H9 (cell line): Measurements from ENCODE around the gene KATNB1. TPM values are rescaled to one million over a fixed set of nuclear protein-coding genes. Genes with fewer than 3 reads are reported as not detected.

Source experiments
- DNase-seq: peaks from one replicate; pipeline ENCODE4 v3.0.0-alpha.2; 2017
- H2AFZ ChIP-seq: one replicate; pipeline ENCODE4 v1.6.1; 2013; ENCODE audit warnings: mild to moderate bottlenecking, low read length, control low read depth, moderate library complexity
- H2AK5ac ChIP-seq: 2 replicates; pipeline ENCODE4 v1.6.1; 2013; ENCODE audit warnings: low read length, control low read depth, mixed read lengths; ENCODE audit not compliant: insufficient read length
- H2BK120ac ChIP-seq: one replicate; pipeline ENCODE4 v1.6.1; 2013; ENCODE audit warnings: low read depth, mild to moderate bottlenecking, low read length, control low read depth, inconsistent platforms; ENCODE audit not compliant: poor library complexity, severe bottlenecking
- H2BK12ac ChIP-seq: 2 replicates; pipeline ENCODE4 v1.6.1; 2013; ENCODE audit warnings: low read length, control low read depth, mixed read lengths, low read depth; ENCODE audit not compliant: insufficient read length
- H2BK15ac ChIP-seq: 2 replicates; pipeline ENCODE4 v1.6.1; 2013; ENCODE audit warnings: low read depth, low read length, control low read depth
- H2BK20ac ChIP-seq: one replicate; pipeline ENCODE4 v1.6.1; 2013; ENCODE audit warnings: low read depth, mild to moderate bottlenecking, low read length, control low read depth, inconsistent platforms; ENCODE audit not compliant: poor library complexity, severe bottlenecking
- H2BK5ac ChIP-seq: 2 replicates; pipeline ENCODE4 v1.6.1; 2013; ENCODE audit warnings: low read length, control low read depth, mixed read lengths; ENCODE audit not compliant: insufficient read length
- H3K14ac ChIP-seq: 2 replicates; pipeline ENCODE4 v1.6.1; 2013; ENCODE audit warnings: low read length, control low read depth; ENCODE audit not compliant: insufficient read depth
- H3K18ac ChIP-seq: 2 replicates; pipeline ENCODE4 v1.6.1; 2013; ENCODE audit warnings: low read depth, mild to moderate bottlenecking, mixed read lengths, low read length, control low read depth; ENCODE audit not compliant: insufficient read length
- H3K23ac ChIP-seq: 2 replicates; pipeline ENCODE4 v1.6.1; 2013; ENCODE audit warnings: low read length, control low read depth, mixed read lengths, low read depth; ENCODE audit not compliant: insufficient read length
- H3K23me2 ChIP-seq: 2 replicates; pipeline ENCODE4 v1.6.1; 2013; ENCODE audit warnings: low read depth, mild to moderate bottlenecking, mixed read lengths, low read length, control low read depth; ENCODE audit not compliant: insufficient read length, poor library complexity, severe bottlenecking
- H3K27ac ChIP-seq: 2 replicates; pipeline ENCODE4 v1.5.1; 2013; ENCODE audit warnings: low read length, control low read depth, mixed read lengths, low read depth; ENCODE audit not compliant: insufficient read length
- H3K27me3 ChIP-seq: 2 replicates; pipeline ENCODE4 v1.6.1; 2013; ENCODE audit warnings: low read length, control low read depth, inconsistent platforms; ENCODE audit not compliant: insufficient read depth
- H3K4ac ChIP-seq: 2 replicates; pipeline ENCODE4 v1.6.1; 2013; ENCODE audit warnings: low read depth, mild to moderate bottlenecking, control low read depth, inconsistent platforms, low read length, moderate library complexity
- H3K4me1 ChIP-seq: 2 replicates; pipeline ENCODE4 v1.6.1; 2013; ENCODE audit warnings: low read length, control low read depth, inconsistent platforms; ENCODE audit not compliant: insufficient read depth
- H3K4me2 ChIP-seq: 2 replicates; pipeline ENCODE4 v1.6.1; 2013; ENCODE audit warnings: low read length, control low read depth, mixed read lengths; ENCODE audit not compliant: insufficient read length, insufficient read depth
- H3K56ac ChIP-seq: 2 replicates; pipeline ENCODE4 v1.6.1; 2013; ENCODE audit warnings: low read depth, mild to moderate bottlenecking, mixed read lengths, low read length, control low read depth; ENCODE audit not compliant: insufficient read length
- H3K79me1 ChIP-seq: 2 replicates; pipeline ENCODE4 v1.6.1; 2013; ENCODE audit warnings: low read depth, mild to moderate bottlenecking, moderate library complexity, low read length, control low read depth, inconsistent platforms; ENCODE audit not compliant: insufficient read depth, poor library complexity, severe bottlenecking
- H3K79me2 ChIP-seq: 2 replicates; pipeline ENCODE4 v1.6.1; 2013; ENCODE audit warnings: low read length, control low read depth, inconsistent platforms; ENCODE audit not compliant: insufficient read depth
- H3K9ac ChIP-seq: 2 replicates; pipeline ENCODE4 v1.6.1; 2013; ENCODE audit warnings: low read length, control low read depth, mixed read lengths; ENCODE audit not compliant: insufficient read length; ENCODE audit errors: extremely low read depth
- H3K9me3 ChIP-seq: one replicate; pipeline ENCODE4 v1.6.1; 2013; ENCODE audit warnings: low read depth, low read length, inconsistent platforms; ENCODE audit not compliant: control insufficient read depth
- H3T11ph ChIP-seq: one replicate; pipeline ENCODE4 v1.6.1; 2013; ENCODE audit warnings: mild to moderate bottlenecking, low read length, control low read depth, inconsistent platforms
- H4K20me1 ChIP-seq: one replicate; pipeline ENCODE4 v1.6.1; 2013; ENCODE audit not compliant: control insufficient read depth, insufficient read length, insufficient read depth
- H4K5ac ChIP-seq: 2 replicates; pipeline ENCODE4 v1.6.1; 2013; ENCODE audit warnings: low read depth, mild to moderate bottlenecking, mixed read lengths, low read length, control low read depth; ENCODE audit not compliant: insufficient read length
- H4K8ac ChIP-seq: replicated peaks from 2 replicates; pipeline ENCODE4 v1.6.1; 2013; ENCODE audit warnings: low read length, control low read depth, mixed read lengths, low read depth; ENCODE audit not compliant: insufficient read length
- H4K91ac ChIP-seq: 2 replicates; pipeline ENCODE4 v1.6.1; 2013; ENCODE audit warnings: low read depth, mild to moderate bottlenecking, moderate library complexity, mixed read lengths, low read length, control low read depth; ENCODE audit not compliant: insufficient read length
- H3K27ac Mint-ChIP-seq, 3 experiments: 2 replicates in 2 of 3; 3 replicates in 1 of 3; pipeline ENCODE4 v1.8.0; 2020 to 2021; ENCODE audit warnings: mixed read lengths in 3 of 3, mild to moderate bottlenecking in 1 of 3, moderate library complexity in 1 of 3
- H3K27me3 Mint-ChIP-seq: 2 replicates; pipeline ENCODE4 v1.8.0; 2021; ENCODE audit warnings: low read depth, mild to moderate bottlenecking, moderate library complexity, mixed read lengths
- H3K36me3 Mint-ChIP-seq, 3 experiments: 2 replicates in 2 of 3; 3 replicates in 1 of 3; pipeline ENCODE4 v1.8.0; 2020 to 2021; ENCODE audit warnings: low read depth in 3 of 3, mixed read lengths in 3 of 3; ENCODE audit not compliant: insufficient read depth in 1 of 3
- H3K4me1 Mint-ChIP-seq, 2 experiments: 2 replicates each; pipeline ENCODE4 v1.8.0; 2020; ENCODE audit warnings: mixed read lengths in 2 of 2
- H3K4me3 Mint-ChIP-seq, 2 experiments: 2 replicates in 1 of 2; 3 replicates in 1 of 2; pipeline ENCODE4 v1.8.0; 2020 to 2021; ENCODE audit warnings: mild to moderate bottlenecking in 2 of 2, mixed read lengths in 2 of 2, moderate library complexity in 1 of 2
- H3K9me3 Mint-ChIP-seq, 2 experiments: 2 replicates in 1 of 2; 3 replicates in 1 of 2; pipeline ENCODE4 v1.8.0; 2020; ENCODE audit warnings: mild to moderate bottlenecking in 2 of 2, mixed read lengths in 2 of 2, moderate library complexity in 1 of 2
- WGBS: extraction: QIAGEN DNeasy Blood & Tissue Kit; methylation state at CpG from one replicate; pipeline ENCODE4 v1.1.7; 2013; ENCODE audit warnings: missing lambda C conversion rate, low lambda C conversion rate, mixed read lengths; ENCODE audit not compliant: insufficient read length; ENCODE audit errors: extremely low coverage; 5-methylcytosine and 5-hydroxymethylcytosine counted together
- total RNA-seq: library from RNA; stranded (reverse); gene quantifications from 2 replicates; pipeline ENCODE4 v1.2.1, GENCODE V29; 2021
- TF ChIP-seq, protein P1 (sequence below): fragments of 200-600 bp; sonication (generic); conservative IDR thresholded peaks from 3 replicates; pipeline ENCODE4 v1.8.0; 2021; ENCODE audit warnings: antibody characterized with exemption, mild to moderate bottlenecking

Gene KATNB1
- total RNA-seq, 1 experiment from 2014 or later: 29.9 TPM

DNA sequence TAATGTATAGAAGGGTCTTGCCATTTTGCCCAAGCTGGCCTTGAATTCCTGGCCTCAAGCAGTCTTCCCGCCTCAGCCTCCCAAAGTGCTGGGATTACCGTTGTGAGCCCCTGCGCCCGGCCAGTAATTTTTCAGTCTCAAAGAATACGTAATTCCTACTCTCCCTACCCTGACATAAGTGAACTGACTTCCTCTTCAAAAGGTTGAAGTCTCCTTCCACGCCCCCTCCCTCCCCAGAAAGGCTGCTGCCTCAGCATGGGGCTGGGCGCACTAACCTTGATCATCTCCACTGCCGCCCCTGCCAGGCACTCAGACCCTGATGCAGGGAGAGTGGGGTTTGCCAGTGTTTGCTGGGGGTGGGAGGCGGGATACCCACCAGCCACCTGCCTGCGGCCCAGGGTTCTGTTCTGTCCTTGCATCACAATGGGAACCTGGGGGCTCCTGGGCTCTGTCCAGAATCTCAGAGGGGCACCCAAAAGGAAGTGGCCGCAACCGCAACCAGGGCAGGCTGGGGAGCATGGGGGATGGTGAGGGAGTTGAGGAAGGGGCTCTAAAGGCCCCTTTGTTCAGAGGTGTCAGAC lies 39.2 kb downstream of the KATNB1 start:
- H2AFZ ChIP-seq: no peak overlapping the region
- no peak overlapping the region for H3K23ac ChIP-seq
- WGBS: no CpG with 5 or more reads among the region's 12 CpGs
- H4K8ac ChIP-seq: no peak overlapping the region
- H3K4me1 ChIP-seq: peaks cover 6% of the 10 kb centered on the region; the same call in 1 of the 2 replicates
- H2BK20ac ChIP-seq: no peak overlapping the region
- no peaks in the 10 kb centered on the region for H3K79me1 ChIP-seq
- no peak overlapping the region for H3K56ac ChIP-seq
- Mint-ChIP-seq H3K27me3 (peaks cover 12% of the 10 kb centered on the region), H3K4me1 (peaks cover 20 to 30% of the 10 kb centered on the region in 2 experiments), H3K9me3 (no peaks in the 10 kb centered on the region; a peak in 2 of 5 replicates), H3K36me3 (no peaks in the 10 kb centered on the region), H3K27ac (peak overlapping the region in 1 of 3 experiments; percentile 71; a peak in 1 of 7 replicates), H3K4me3 (peak overlapping the region in 1 of 2 experiments; percentile 6; a peak in 2 of 5 replicates)
- H3K18ac ChIP-seq: no peak overlapping the region
- no peak overlapping the region for H4K91ac ChIP-seq
- H3K27me3 ChIP-seq: no peaks in the 10 kb centered on the region
- no peak overlapping the region for H3K4me2 ChIP-seq
- no peaks in the 10 kb centered on the region for H3K79me2 ChIP-seq
- H3K23me2 ChIP-seq: no peaks in the 10 kb centered on the region
- H4K5ac ChIP-seq: no peak overlapping the region
- TF ChIP-seq, protein P1, sequence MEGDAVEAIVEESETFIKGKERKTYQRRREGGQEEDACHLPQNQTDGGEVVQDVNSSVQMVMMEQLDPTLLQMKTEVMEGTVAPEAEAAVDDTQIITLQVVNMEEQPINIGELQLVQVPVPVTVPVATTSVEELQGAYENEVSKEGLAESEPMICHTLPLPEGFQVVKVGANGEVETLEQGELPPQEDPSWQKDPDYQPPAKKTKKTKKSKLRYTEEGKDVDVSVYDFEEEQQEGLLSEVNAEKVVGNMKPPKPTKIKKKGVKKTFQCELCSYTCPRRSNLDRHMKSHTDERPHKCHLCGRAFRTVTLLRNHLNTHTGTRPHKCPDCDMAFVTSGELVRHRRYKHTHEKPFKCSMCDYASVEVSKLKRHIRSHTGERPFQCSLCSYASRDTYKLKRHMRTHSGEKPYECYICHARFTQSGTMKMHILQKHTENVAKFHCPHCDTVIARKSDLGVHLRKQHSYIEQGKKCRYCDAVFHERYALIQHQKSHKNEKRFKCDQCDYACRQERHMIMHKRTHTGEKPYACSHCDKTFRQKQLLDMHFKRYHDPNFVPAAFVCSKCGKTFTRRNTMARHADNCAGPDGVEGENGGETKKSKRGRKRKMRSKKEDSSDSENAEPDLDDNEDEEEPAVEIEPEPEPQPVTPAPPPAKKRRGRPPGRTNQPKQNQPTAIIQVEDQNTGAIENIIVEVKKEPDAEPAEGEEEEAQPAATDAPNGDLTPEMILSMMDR: no peak
- H4K20me1 ChIP-seq: no peaks in the 10 kb centered on the region
- no peak overlapping the region for H2BK5ac ChIP-seq
- H3K4ac ChIP-seq: no peak overlapping the region
- no peak overlapping the region for H3K9ac ChIP-seq
- no peak overlapping the region; the same call in 1 of the 2 replicates for H3K14ac ChIP-seq
- no peak overlapping the region for H2BK15ac ChIP-seq
- H3K9me3 ChIP-seq: no peaks in the 10 kb centered on the region
- H2BK12ac ChIP-seq: no peak overlapping the region
- H3K27ac ChIP-seq: no peak overlapping the region
- DNase-seq: no peak
- no peak overlapping the region for H3T11ph ChIP-seq
- no peak overlapping the region for H2AK5ac ChIP-seq
- H2BK120ac ChIP-seq: no peak overlapping the region
